Vagina (tissue), 2 donors: ENCODE measurements around the gene MAB21L1. TPM values are rescaled to one million over a fixed set of nuclear protein-coding genes. Genes with fewer than 3 reads are reported as not detected.
A peak's percentile ranks its signal among the peaks of the same experiment; 100 is the strongest.

Experiments used
- DNase-seq, 2 donors: peaks; one replicate each; pipeline ENCODE4 v3.0.0-alpha.2; 2017; ENCODE audit errors: extremely low spot score in 2 of 2
- H3K27ac ChIP-seq: fragments of 200-600 bp; sonication (generic); one replicate; pipeline ENCODE4 v1.5.1; 2019
- H3K27me3 ChIP-seq: fragments of 200-600 bp; sonication (generic); one replicate; pipeline ENCODE4 v1.5.1; 2019
- H3K36me3 ChIP-seq, 2 donors: fragments of 200-600 bp; sonication (generic); one replicate each; pipeline ENCODE4 v1.5.1; 2017 to 2019
- H3K4me1 ChIP-seq: fragments of 200-600 bp; sonication (generic); one replicate; pipeline ENCODE4 v1.5.1; 2019
- H3K4me3 ChIP-seq, 2 donors: fragments of 200-600 bp; sonication (generic); 1 replicate in 1 of 2; 2 replicates in 1 of 2; pipeline ENCODE4 v1.5.1; 2016 to 2019
- H3K9me3 ChIP-seq: fragments of 200-600 bp; sonication (generic); one replicate; pipeline ENCODE4 v1.5.1; 2019
- CTCF ChIP-seq, 3 experiments: fragments of 450-650 bp in 2 of 3; fragments of 200-600 bp in 1 of 3; sonication (generic) in 1 of 3; IDR thresholded peaks; one replicate each; pipeline ENCODE4 v1.5.1; 2017 to 2019; ENCODE audit warnings: antibody characterized with exemption in 3 of 3, mild to moderate bottlenecking in 2 of 3, moderate library complexity in 2 of 3
- POLR2A ChIP-seq, 2 donors: fragments of 450-650 bp; IDR thresholded peaks; one replicate each; pipeline ENCODE4 v1.6.1; 2017; ENCODE audit warnings: antibody characterized with exemption in 2 of 2, mild to moderate bottlenecking in 2 of 2, moderate library complexity in 2 of 2
- POLR2AphosphoS5 ChIP-seq, 2 donors: sonication (generic); formaldehyde crosslinking; IDR thresholded peaks; one replicate each; pipeline ENCODE4 v1.9.0; 2017; ENCODE audit warnings: antibody characterized with exemption in 2 of 2, mild to moderate bottlenecking in 2 of 2, low read depth in 1 of 2; ENCODE audit not compliant: insufficient read depth in 1 of 2
- intact Hi-C: fragments of 100-400 bp; cut with DNase I; formaldehyde crosslinking; loops from one replicate; pipeline ENCODE4 v1.15.1; 2023
- total RNA-seq: library from RNA; depleted of rRNA; stranded (reverse); fragments of >200 nt; gene quantifications from one replicate; pipeline ENCODE4 v1.2.3, GENCODE V29; 2016

Gene MAB21L1
- total RNA-seq, 1 donor from 2014 or later, result 0.74 TPM

GRCh38 chr13:35499196-35499662 lies 22.7 kb upstream of the MAB21L1 start:
- no peak for TF ChIP-seq CTCF (IDR thresholded peaks at IDR 0.05)
- no peak for TF ChIP-seq POLR2A (IDR thresholded peaks at IDR 0.05)
- TF ChIP-seq POLR2AphosphoS5 (IDR thresholded peaks at IDR 0.05; ENCODE audit: insufficient read depth in 1 of 2, low read depth in 1 of 2), result no peak
- Histone ChIP-seq H3K4me3 (no peak overlapping the region), H3K27me3 (no peaks in the 10 kb centered on the region), H3K4me1 (peaks cover 7% of the 10 kb centered on the region), H3K27ac (no peak overlapping the region), H3K36me3 (no peaks in the 10 kb centered on the region), H3K9me3 (no peaks in the 10 kb centered on the region)
- intact Hi-C loops, result no loop called here
- DNase-seq, result no peak

- no peaks in the 10 kb centered on the region for H3K27me3 ChIP-seq
- H3K4me3 ChIP-seq, result no peak overlapping the region
- no peak for DNase-seq
- TF ChIP-seq POLR2A (IDR thresholded peaks at IDR 0.05) (no peak), POLR2AphosphoS5 (IDR thresholded peaks at IDR 0.05; ENCODE audit: insufficient read depth in 1 of 2, low read depth in 1 of 2) (no peak), CTCF (IDR thresholded peaks at IDR 0.05) (no peak)
- H3K27ac ChIP-seq, result no peak overlapping the region
- no peaks in the 10 kb centered on the region for H3K9me3 ChIP-seq
- intact Hi-C loops, result no loop called here
- no peaks in the 10 kb centered on the region for H3K36me3 ChIP-seq
- H3K4me1 ChIP-seq, result peaks cover 7% of the 10 kb centered on the region
Measured at GRCh38 chr13:35498231-35498630, 21.7 kb upstream of the MAB21L1 start.

- H3K9me3 ChIP-seq, result no peaks in the 10 kb centered on the region
- no peak for DNase-seq
- intact Hi-C loops, result no loop called here
- H3K36me3 ChIP-seq, result no peaks in the 10 kb centered on the region
- TF ChIP-seq POLR2A (IDR thresholded peaks at IDR 0.05) (no peak), POLR2AphosphoS5 (IDR thresholded peaks at IDR 0.05; ENCODE audit: insufficient read depth in 1 of 2, low read depth in 1 of 2) (no peak), CTCF (IDR thresholded peaks at IDR 0.05) (no peak)
- no peaks in the 10 kb centered on the region for H3K27me3 ChIP-seq
- no peak overlapping the region for H3K27ac ChIP-seq
- peaks cover 5% of the 10 kb centered on the region for H3K4me1 ChIP-seq
- no peak overlapping the region for H3K4me3 ChIP-seq
Measured at GRCh38 chr13:35496761-35497386, 20.4 kb upstream of the MAB21L1 start.

GRCh38 chr13:35496006-35496405 lies 19.5 kb upstream of the MAB21L1 start:
- H3K4me3 ChIP-seq, result no peak overlapping the region
- no peaks in the 10 kb centered on the region for H3K36me3 ChIP-seq
- no peaks in the 10 kb centered on the region for H3K27me3 ChIP-seq
- intact Hi-C loops, result no loop called here
- H3K4me1 ChIP-seq, result no peaks in the 10 kb centered on the region
- TF ChIP-seq POLR2A (IDR thresholded peaks at IDR 0.05) (no peak), POLR2AphosphoS5 (IDR thresholded peaks at IDR 0.05; ENCODE audit: insufficient read depth in 1 of 2, low read depth in 1 of 2) (no peak), CTCF (IDR thresholded peaks at IDR 0.05) (no peak)
- H3K27ac ChIP-seq, result no peak overlapping the region
- H3K9me3 ChIP-seq, result no peaks in the 10 kb centered on the region
- DNase-seq, result no peak

- Histone ChIP-seq H3K4me3 (no peak overlapping the region), H3K4me1 (peaks cover 5% of the 10 kb centered on the region), H3K36me3 (no peaks in the 10 kb centered on the region), H3K9me3 (no peaks in the 10 kb centered on the region), H3K27ac (no peak overlapping the region), H3K27me3 (no peaks in the 10 kb centered on the region)
- TF ChIP-seq POLR2AphosphoS5 (IDR thresholded peaks at IDR 0.05; ENCODE audit: insufficient read depth in 1 of 2, low read depth in 1 of 2) (peak in 1 of 2 donors; percentile 36), POLR2A (IDR thresholded peaks at IDR 0.05) (no peak)
- no peak for DNase-seq
- intact Hi-C loops, result no loop called here
Measured at GRCh38 chr13:35489050-35489449, 12.6 kb upstream of the MAB21L1 start.
